ENCODE data around the gene RANBP17.

Gene RANBP17

DNA sequence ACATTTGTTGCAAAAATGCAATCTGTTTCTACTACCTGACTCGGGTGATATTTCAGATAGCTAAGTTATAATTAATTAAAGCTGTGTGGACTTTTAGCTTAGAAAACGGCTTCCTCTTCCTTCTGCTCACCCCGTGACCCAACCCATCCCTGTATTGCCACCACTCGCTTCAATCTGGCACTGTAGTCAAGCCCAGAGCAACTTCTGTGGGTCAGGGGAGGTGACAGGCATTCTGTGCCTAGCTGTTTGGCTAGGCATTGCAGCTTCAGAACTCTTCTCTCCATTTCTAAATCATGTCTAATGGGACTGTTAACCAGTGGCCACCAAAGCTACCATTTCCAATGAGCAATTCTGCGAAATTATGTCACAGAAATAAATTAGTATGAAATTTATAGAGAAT, 267.5 kb downstream of the RANBP17 start:
- no peak for DNase-seq
- TF ChIP-seq, protein P1, sequence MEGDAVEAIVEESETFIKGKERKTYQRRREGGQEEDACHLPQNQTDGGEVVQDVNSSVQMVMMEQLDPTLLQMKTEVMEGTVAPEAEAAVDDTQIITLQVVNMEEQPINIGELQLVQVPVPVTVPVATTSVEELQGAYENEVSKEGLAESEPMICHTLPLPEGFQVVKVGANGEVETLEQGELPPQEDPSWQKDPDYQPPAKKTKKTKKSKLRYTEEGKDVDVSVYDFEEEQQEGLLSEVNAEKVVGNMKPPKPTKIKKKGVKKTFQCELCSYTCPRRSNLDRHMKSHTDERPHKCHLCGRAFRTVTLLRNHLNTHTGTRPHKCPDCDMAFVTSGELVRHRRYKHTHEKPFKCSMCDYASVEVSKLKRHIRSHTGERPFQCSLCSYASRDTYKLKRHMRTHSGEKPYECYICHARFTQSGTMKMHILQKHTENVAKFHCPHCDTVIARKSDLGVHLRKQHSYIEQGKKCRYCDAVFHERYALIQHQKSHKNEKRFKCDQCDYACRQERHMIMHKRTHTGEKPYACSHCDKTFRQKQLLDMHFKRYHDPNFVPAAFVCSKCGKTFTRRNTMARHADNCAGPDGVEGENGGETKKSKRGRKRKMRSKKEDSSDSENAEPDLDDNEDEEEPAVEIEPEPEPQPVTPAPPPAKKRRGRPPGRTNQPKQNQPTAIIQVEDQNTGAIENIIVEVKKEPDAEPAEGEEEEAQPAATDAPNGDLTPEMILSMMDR (IDR thresholded peaks at IDR 0.05) = no peak
- H3K4me3 Mint-ChIP-seq = no peak overlapping the region
- H3K4me1 Mint-ChIP-seq = no peaks in the 10 kb centered on the region
- no peak overlapping the region for H3K27ac Mint-ChIP-seq
- H3K9me3 Mint-ChIP-seq = no peaks in the 10 kb centered on the region
- H3K27me3 Mint-ChIP-seq (ENCODE audit: low read depth, poor library complexity) = no peaks in the 10 kb centered on the region
- H3K36me3 Mint-ChIP-seq (ENCODE audit: low read depth) = no peaks in the 10 kb centered on the region

DNA sequence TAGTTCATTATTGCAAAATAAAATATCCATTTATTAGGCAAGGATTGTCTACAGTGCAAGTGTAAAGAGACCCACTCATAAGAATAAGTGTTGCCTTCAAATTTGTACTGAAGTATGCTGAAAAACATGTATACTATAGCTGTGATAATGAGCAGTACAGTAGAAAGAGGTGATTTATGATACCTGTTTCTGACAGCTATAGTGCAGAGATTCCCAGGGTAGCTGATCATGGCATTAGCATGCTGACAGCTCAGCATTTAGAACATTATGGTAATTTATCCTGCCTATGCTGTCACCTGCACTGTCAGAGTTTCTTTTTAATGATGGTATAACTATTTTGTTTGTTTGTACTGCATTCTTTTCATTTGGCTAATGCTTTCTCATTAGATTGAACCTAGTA, 269.7 kb downstream of the RANBP17 start:
- H3K4me3 Mint-ChIP-seq = no peak overlapping the region

DNA sequence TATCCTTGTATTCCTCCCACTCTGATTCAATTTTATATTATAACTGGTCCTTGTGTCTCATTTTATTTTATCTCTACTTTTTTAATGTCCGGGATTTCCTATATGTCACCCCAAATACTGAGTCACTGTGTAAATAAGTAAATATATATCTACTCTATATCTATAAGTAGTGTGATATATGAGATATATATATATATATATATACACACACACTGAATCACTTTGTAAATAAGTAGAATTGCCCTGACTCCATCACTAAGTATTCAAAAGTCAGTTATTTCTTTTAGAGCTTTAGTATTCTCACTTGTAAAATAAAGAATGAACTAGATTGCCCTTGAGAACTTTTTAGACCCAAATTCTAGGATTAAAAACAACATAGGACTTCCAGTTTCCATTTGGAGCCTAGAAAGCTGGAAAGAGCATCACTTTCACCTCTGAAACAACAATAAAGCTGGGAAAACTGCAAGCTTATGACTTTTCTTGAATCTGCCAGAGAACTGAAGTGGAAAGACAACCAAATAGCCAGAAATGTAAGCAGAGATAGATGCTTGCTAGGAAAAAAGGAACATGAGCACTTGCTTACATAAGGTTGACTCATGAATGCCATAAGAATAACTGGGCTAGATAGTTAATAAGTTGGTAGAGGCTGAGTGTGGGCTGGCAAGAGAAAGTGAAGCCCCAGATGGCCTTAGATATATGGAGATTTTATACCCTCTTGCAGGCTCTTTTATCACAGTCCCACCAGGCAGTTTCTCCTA, 276.1 kb downstream of the RANBP17 start:
- H3K27ac Mint-ChIP-seq = no peak overlapping the region

More for the DNA sequence above, 269.7 kb downstream of the RANBP17 start:
- Mint-ChIP-seq H3K27ac (no peak overlapping the region), H3K27me3 (ENCODE audit: low read depth, poor library complexity) (no peaks in the 10 kb centered on the region), H3K9me3 (no peaks in the 10 kb centered on the region), H3K4me1 (no peaks in the 10 kb centered on the region), H3K36me3 (ENCODE audit: low read depth) (no peaks in the 10 kb centered on the region)
- TF ChIP-seq, protein P1 (IDR thresholded peaks at IDR 0.05) = no peak
- DNase-seq = no peak

DNA sequence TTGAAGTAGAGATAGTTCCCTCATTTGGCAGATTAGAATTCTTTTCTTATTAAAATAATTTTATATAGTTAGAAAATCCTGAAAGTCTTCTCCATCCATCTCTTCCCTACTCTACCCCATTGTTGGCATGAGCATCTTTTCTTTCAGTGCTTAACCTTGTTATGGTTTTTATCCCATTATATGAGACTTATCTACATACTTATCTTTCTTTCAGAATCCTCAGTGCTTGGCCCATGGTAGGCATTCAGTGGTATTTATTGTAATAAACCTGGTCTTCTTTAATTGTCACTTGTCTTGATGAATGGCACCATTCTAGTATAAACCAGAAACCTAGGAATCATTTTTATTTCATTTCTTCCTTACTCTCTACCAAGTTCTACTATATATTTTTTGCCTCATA, 277.4 kb downstream of the RANBP17 start:
- H3K9me3 Mint-ChIP-seq = no peaks in the 10 kb centered on the region
- H3K4me3 Mint-ChIP-seq = no peak overlapping the region
- no peak overlapping the region for H3K27ac Mint-ChIP-seq
- no peaks in the 10 kb centered on the region for H3K27me3 Mint-ChIP-seq (ENCODE audit: low read depth, poor library complexity)
- no peaks in the 10 kb centered on the region for H3K36me3 Mint-ChIP-seq (ENCODE audit: low read depth)
- TF ChIP-seq, protein P1 (IDR thresholded peaks at IDR 0.05) = no peak
- DNase-seq = no peak
- no peaks in the 10 kb centered on the region for H3K4me1 Mint-ChIP-seq

More for the DNA sequence above, 276.1 kb downstream of the RANBP17 start:
- no peak overlapping the region for H3K4me3 Mint-ChIP-seq
- no peaks in the 10 kb centered on the region for H3K36me3 Mint-ChIP-seq (ENCODE audit: low read depth)
- H3K4me1 Mint-ChIP-seq = no peaks in the 10 kb centered on the region
- no peak for DNase-seq
- TF ChIP-seq, protein P1 (IDR thresholded peaks at IDR 0.05) = no peak
- no peaks in the 10 kb centered on the region for H3K9me3 Mint-ChIP-seq
- H3K27me3 Mint-ChIP-seq (ENCODE audit: low read depth, poor library complexity) = no peaks in the 10 kb centered on the region

DNA sequence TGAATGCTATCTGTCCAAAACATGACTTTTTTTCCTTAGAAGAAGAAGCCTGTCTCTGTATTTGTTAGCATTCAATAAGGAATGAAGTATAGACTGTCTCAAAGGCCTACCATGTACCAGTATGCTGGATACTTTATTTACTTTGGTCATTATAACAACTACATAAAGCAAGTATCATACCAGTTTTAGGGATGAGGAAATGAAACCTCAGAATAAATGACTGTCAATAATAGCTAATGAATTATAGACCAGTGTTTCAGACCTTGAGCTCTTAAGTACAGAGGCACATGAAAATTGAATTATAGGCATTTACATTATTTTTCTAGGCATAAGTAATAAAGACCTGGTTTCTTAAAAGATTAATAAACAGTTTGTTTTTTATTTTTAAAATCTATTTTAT, 280.8 kb downstream of the RANBP17 start:
- Mint-ChIP-seq H3K36me3 (ENCODE audit: low read depth) (no peaks in the 10 kb centered on the region), H3K9me3 (no peaks in the 10 kb centered on the region), H3K27ac (no peak overlapping the region), H3K4me1 (no peaks in the 10 kb centered on the region), H3K4me3 (no peak overlapping the region), H3K27me3 (ENCODE audit: low read depth, poor library complexity) (peaks cover 4% of the 10 kb centered on the region)
- TF ChIP-seq, protein P1 (IDR thresholded peaks at IDR 0.05) = no peak
- DNase-seq = no peak

DNA sequence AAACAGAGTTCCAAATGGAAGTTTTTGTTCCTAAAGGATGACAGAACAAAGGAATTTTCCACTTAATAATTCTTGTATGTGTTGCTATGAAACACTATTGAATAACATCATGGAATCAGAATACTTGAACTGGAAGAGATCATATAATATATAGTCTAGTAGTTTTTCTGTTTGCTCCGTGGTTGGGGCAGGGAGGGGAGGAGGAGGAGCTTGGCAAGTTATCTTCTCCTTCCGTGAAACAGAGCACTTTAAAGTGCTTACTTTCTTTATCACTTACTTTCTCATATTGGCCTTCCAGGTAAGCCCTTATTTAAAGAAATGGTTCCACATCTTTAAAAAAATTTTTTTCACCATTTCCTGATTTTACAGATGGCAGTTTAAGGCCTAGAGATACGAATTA, 281.4 kb downstream of the RANBP17 start:
- no peaks in the 10 kb centered on the region for H3K9me3 Mint-ChIP-seq
- H3K36me3 Mint-ChIP-seq (ENCODE audit: low read depth) = no peaks in the 10 kb centered on the region
- TF ChIP-seq, protein P1 (IDR thresholded peaks at IDR 0.05) = no peak
- H3K4me1 Mint-ChIP-seq = no peaks in the 10 kb centered on the region
- H3K4me3 Mint-ChIP-seq = no peak overlapping the region
- DNase-seq = no peak
- no peak overlapping the region for H3K27ac Mint-ChIP-seq
- peaks cover 4% of the 10 kb centered on the region for H3K27me3 Mint-ChIP-seq (ENCODE audit: low read depth, poor library complexity)

Data from nephron progenitor cell (in vitro differentiated cells).